GM12873 (cell line): ENCODE measurements around the gene PIK3R2.
A peak's percentile ranks its signal among the peaks of the same experiment; 100 is the strongest.

Experiments
- TF ChIP-seq, protein P1 (sequence below): IDR thresholded peaks from 2 replicates; pipeline ENCODE4 v1.5.1; 2012; ENCODE audit warnings: low read depth, mild to moderate bottlenecking, moderate library complexity, low read length, control low read depth; ENCODE audit not compliant: insufficient read depth; ENCODE audit errors: missing control alignments

Gene PIK3R2

DNA sequence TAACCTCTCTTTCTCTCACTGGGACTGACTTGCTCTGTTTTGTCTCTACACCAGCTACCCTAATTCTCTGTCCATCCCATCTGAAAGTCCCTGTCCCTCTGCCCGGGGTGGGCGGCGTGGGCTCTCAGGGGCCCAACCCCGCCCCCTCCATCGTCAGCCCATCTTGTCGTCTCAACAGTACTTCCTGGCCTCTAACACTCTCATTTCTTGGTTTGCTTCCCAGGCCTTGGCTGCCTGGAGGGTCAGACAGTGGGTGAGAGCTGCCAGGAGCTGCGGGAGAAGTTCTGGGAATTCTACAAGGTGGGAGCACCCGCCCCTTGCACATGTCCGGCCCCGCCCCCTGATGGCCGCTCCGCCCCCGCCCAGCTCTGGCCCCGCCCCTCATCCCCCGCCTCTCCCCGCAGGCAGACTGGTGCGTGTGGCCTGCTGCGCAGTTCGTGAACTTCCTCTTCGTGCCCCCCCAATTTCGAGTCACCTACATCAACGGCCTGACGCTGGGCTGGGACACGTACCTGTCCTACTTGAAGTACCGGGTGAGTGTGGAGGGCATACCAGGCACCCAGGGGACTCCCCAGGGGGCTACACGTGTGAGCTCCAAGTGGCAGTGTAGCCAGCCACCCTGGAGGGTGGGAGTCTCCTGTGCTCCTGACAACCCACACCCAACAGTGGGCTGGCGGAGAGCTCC lies 41.7 kb downstream of the PIK3R2 start:
- TF ChIP-seq, protein P1, sequence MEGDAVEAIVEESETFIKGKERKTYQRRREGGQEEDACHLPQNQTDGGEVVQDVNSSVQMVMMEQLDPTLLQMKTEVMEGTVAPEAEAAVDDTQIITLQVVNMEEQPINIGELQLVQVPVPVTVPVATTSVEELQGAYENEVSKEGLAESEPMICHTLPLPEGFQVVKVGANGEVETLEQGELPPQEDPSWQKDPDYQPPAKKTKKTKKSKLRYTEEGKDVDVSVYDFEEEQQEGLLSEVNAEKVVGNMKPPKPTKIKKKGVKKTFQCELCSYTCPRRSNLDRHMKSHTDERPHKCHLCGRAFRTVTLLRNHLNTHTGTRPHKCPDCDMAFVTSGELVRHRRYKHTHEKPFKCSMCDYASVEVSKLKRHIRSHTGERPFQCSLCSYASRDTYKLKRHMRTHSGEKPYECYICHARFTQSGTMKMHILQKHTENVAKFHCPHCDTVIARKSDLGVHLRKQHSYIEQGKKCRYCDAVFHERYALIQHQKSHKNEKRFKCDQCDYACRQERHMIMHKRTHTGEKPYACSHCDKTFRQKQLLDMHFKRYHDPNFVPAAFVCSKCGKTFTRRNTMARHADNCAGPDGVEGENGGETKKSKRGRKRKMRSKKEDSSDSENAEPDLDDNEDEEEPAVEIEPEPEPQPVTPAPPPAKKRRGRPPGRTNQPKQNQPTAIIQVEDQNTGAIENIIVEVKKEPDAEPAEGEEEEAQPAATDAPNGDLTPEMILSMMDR: no peak

DNA sequence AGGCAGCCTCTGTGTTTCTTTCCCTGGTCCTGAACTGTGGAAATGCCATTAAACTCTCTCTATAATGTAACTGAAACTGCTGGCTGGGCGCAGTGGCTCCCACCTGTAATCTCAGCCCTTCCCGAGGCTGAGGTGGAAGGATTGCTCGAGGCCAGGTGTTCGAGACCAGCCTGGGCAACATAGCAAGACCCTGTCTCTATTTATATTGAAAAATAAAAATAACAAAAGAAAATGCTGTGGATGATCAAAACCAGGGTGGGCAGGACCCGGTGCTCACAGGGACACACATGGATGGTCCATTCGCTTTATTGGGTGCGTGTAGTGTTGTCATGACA lies 43.5 kb downstream of the PIK3R2 start:
- TF ChIP-seq, protein P1: no peak

DNA sequence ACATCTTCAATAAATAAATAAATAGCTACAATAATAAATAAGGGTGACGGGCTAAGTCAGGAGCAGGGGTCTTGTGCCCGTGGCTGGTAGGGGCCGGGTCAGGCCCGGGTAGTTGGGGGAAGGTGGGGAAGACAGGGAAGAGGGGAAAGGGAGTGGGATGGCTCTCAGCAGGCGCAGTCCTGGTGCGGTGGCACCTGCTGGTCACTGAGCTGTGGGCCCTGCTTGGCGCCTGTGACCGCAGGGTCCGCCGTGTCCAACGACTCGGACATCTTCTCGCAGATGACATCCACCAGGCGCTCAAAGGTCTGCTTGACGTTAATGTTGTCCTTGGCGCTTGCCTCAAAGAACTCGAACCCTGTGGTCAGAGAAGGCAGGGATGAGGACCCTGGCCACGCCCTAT lies 44.3 kb downstream of the PIK3R2 start:
- TF ChIP-seq, protein P1: no peak

DNA sequence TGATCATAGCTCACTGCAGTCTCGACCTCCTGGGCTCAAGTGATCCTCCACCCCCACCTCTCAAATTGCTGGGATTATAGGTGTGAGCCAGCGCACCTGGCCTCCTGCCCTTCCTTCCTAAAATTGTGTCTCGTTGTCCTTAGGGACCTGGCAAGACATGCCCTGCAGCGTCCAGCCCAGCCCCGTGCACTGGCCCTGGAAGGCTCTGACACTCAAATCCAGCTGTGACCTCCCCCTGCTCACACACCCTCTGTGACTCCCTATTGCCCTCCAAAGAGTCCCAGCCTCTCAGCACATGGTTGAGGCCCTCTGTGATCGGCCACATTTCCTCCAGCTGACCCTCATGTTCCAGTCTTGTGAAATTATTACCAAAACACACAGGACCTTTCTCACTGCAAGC lies 45.0 kb downstream of the PIK3R2 start:
- TF ChIP-seq, protein P1: no peak

DNA sequence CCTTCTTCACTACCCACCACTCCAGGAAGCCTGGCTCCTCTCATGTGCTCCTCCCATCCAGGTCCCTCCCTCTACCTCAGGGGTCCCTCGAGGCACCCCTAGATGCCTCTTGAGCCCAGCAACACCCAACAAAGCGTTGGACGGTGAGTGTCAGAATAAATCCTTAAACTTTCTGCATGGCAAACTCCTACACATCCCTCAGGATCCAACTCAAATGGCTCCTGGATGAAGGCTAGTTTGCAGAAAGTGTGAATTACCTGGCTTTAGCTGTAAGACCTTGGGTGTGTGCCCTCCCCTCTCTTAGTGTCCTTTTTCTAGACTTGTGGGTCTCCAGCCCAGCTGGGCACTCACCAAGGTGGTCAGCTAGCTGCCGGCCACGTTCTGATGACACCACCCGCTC lies 45.4 kb downstream of the PIK3R2 start:
- TF ChIP-seq, protein P1: no peak

DNA sequence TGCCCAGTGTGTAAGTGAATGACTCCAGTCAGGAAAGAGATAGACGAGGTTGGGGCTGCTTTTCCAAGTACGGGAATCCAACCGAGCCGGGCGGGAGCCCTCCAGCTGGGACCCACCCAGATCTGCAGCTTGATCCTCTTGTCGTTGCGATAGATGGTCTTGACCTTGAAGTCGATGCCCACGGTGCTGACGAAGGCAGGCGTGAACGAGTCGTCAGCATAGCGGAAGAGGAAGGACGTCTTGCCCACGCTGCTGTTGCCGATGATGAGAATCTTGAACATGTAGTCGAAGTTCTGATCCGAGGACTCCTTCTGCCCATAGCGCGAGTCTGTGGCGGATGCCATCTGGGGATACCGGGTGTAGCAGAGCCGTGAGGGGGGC lies 49.4 kb downstream of the PIK3R2 start:
- TF ChIP-seq, protein P1: no peak

DNA sequence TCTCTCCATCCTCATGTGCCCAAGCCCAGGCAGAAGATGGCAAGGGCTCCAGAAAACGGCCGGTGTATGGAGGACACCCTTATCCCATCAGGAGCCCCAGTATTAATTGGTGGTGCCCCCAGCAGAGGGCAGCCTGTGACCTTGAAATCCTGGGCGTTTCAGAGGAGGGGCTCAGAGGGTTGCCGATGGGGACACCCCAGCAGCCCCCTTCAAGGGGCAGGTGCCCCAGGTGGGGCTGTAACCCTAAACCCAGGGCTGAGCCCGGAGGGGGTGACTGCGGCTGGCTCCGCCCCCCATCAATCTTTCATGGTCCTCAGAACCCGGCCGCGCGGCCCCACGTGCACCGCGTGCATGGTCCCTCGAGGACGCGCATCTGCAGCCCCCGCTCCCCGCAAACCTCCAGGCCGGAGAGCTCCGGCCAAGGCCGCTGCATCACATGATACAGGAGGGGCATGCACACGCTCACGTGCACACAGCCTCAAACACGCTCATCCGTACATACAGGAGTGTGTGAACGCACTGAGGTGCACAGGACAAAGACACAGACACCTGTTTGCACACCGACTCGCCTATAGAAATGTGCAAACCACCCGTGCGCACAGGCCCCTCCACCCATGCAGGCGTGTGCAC lies 49.9 kb downstream of the PIK3R2 start:
- TF ChIP-seq, protein P1: peak; percentile 46
